Ishikawa (cell line): ENCODE results near the gene MRPL43.

Experiments used
- CEBPB ChIP-seq: IDR thresholded peaks from 2 replicates; pipeline ENCODE4 v1.6.1; 2012
- CREB1 ChIP-seq: IDR thresholded peaks from 2 replicates; pipeline ENCODE4 v1.6.1; 2012; ENCODE audit warnings: low read depth
- EGR1 ChIP-seq: IDR thresholded peaks from 2 replicates; pipeline ENCODE4 v1.6.1; 2012
- EP300 ChIP-seq: IDR thresholded peaks from 2 replicates; pipeline ENCODE4 v1.6.1; 2012; ENCODE audit warnings: borderline replicate concordance
- MAX ChIP-seq: IDR thresholded peaks from 2 replicates; pipeline ENCODE4 v1.6.1; 2012
- NFIC ChIP-seq: IDR thresholded peaks from 2 replicates; pipeline ENCODE4 v1.6.1; 2012
- RAD21 ChIP-seq: IDR thresholded peaks from 2 replicates; pipeline ENCODE4 v1.6.1; 2012; ENCODE audit warnings: low read depth
- REST ChIP-seq: IDR thresholded peaks from 2 replicates; pipeline ENCODE4 v1.6.1; 2012; ENCODE audit warnings: low read depth, mild to moderate bottlenecking
- TAF1 ChIP-seq: IDR thresholded peaks from 2 replicates; pipeline ENCODE4 v1.6.1; 2012; ENCODE audit warnings: low read depth, mild to moderate bottlenecking
- TCF12 ChIP-seq: IDR thresholded peaks from 2 replicates; pipeline ENCODE4 v1.6.1; 2012; ENCODE audit warnings: low read depth
- TEAD4 ChIP-seq: IDR thresholded peaks from 2 replicates; pipeline ENCODE4 v1.6.1; 2012
- USF1 ChIP-seq: IDR thresholded peaks from 2 replicates; pipeline ENCODE4 v1.6.1; 2012
- YY1 ChIP-seq: IDR thresholded peaks from 2 replicates; pipeline ENCODE4 v1.6.1; 2012; ENCODE audit warnings: low read depth
- ZBTB7A ChIP-seq: IDR thresholded peaks from 2 replicates; pipeline ENCODE4 v1.6.1; 2012; ENCODE audit warnings: low read depth

- TF ChIP-seq MAX (no peak), TCF12 (no peak), USF1 (no peak), YY1 (no peak), CREB1 (no peak), TEAD4 (no peak), NFIC (no peak), EP300 (no peak), TAF1 (no peak), ZBTB7A (no peak), EGR1 (no peak), CEBPB (no peak), RAD21 (no peak), REST (no peak)
These were observed 46.0 kb upstream of the MRPL43 start for GRCh38 chr10:101033276-101033675.
